PFSK-1 (cell line): ENCODE measurements around the gene RIPK4.

ENCODE experiments used
- POLR2AphosphoS5 ChIP-seq: IDR thresholded peaks from 2 replicates; pipeline ENCODE4 v1.6.1; 2012; ENCODE audit warnings: low read depth, mild to moderate bottlenecking, control low read depth, low read length, moderate library complexity
- SIN3A ChIP-seq: IDR thresholded peaks from 2 replicates; pipeline ENCODE4 v1.6.1; 2012; ENCODE audit warnings: mild to moderate bottlenecking, low read length, moderate library complexity, borderline replicate concordance; ENCODE audit not compliant: insufficient read depth
- TAF1 ChIP-seq: IDR thresholded peaks from 2 replicates; pipeline ENCODE4 v1.6.1; 2012; ENCODE audit warnings: low read length, control low read depth, borderline replicate concordance; ENCODE audit not compliant: insufficient read depth

- TF ChIP-seq POLR2AphosphoS5: no peak
- TF ChIP-seq SIN3A: no peak
- no peak for TF ChIP-seq TAF1
These were observed 32.7 kb downstream of the RIPK4 start for GRCh38 chr21:41733951-41734689.
